SU-DHL-6 (cell line): ENCODE data around the gene SNED1.

Experiments used
- CTCF ChIP-seq: fragments of 200-600 bp; sonication (generic); IDR thresholded peaks from one replicate; pipeline ENCODE4 v1.5.1; 2017; ENCODE audit warnings: antibody characterized with exemption, mild to moderate bottlenecking, low read length, moderate library complexity; ENCODE audit not compliant: insufficient read depth, poor library complexity, severe bottlenecking
- EZH2phosphoT487 ChIP-seq: fragments of 200-600 bp; sonication (generic), shearing (Covaris generic); conservative IDR thresholded peaks from 2 replicates; pipeline ENCODE4 v1.6.1; 2018; ENCODE audit warnings: mild to moderate bottlenecking, antibody characterized with exemption, low read length, moderate library complexity, mixed read lengths

DNA sequence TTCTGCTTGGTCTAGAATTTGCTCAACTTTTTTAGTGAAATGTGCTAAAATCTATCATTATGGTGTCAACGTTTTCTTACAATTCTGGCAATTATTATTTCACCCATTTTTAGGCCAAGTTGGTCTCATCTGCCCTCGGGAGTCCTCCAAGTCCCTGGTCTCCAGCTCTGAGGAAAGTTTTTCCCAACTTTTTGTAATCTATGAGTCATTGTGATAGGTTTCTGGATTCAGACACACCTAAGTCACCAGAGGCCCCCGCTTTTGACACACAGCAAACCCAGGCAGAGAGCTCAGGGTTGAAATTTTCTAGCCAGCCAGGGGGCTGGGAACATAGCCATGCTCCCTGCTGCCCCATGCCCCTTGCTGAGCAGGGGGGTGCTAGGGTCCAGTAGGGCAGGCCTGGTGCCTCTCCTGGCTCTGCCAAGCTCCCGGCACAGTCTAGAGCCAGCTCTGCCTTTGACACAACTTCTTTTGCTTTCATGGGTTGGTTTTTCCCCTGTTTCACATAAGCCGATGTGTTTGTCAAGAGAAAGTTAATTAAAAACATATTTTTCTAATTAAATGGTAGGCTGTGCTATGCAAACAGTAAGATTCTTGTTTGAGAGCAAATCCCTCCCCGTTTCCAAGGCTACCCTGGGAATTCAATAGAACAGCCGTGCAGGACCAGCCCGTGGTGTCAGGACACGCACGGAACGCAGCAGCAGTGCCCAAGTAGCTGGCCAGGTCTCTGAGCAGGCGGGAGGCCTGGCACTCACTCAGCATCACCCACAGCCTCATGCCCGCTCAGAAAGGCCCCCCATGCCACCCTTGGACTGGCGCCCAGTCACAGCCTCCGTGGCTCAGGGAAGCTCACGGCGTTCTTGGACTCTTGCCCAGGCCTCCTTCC lies 25.5 kb upstream of the SNED1 start:
- TF ChIP-seq CTCF, result no peak
- no peak for TF ChIP-seq EZH2phosphoT487
